SH-SY5Y (cell line): ENCODE measurements around the gene COL20A1.

Experiments used
- GATA2 ChIP-seq: IDR thresholded peaks from 2 replicates; pipeline ENCODE4 v1.6.1; 2011; ENCODE audit warnings: mild to moderate bottlenecking, low read depth, low read length
- GATA3 ChIP-seq: IDR thresholded peaks from 2 replicates; pipeline ENCODE4 v1.6.1; 2011; ENCODE audit warnings: low read depth, mild to moderate bottlenecking, low read length, moderate library complexity

Gene COL20A1

DNA sequence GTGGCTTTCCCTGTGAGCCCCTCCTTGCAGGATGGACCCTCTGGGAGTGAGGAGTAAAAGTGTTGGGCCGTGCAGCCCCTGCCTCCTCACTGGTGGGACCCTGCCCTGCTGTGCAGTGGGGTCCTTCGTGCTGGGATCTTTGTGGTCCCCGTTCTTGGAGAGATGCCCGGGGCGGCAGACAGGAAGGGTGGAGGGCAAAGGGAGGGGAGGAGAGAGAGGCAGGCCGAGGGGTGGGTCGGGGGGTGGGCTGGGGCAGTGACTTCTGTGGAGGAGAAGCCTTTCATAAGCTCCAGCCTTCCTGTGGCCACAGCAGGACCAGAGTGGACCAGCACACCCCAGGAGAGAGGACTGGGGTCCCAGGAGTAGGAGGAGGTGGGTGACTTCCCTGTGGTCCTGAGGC is at the start of gene COL20A1:
Gene COL20A1, plus strand, starts transcription at position 283 of the 400 bp plus-strand sequence. CDS start 1,922 bp downstream, outside the sequence.
- TF ChIP-seq GATA3 (no peak), GATA2 (no peak)

DNA sequence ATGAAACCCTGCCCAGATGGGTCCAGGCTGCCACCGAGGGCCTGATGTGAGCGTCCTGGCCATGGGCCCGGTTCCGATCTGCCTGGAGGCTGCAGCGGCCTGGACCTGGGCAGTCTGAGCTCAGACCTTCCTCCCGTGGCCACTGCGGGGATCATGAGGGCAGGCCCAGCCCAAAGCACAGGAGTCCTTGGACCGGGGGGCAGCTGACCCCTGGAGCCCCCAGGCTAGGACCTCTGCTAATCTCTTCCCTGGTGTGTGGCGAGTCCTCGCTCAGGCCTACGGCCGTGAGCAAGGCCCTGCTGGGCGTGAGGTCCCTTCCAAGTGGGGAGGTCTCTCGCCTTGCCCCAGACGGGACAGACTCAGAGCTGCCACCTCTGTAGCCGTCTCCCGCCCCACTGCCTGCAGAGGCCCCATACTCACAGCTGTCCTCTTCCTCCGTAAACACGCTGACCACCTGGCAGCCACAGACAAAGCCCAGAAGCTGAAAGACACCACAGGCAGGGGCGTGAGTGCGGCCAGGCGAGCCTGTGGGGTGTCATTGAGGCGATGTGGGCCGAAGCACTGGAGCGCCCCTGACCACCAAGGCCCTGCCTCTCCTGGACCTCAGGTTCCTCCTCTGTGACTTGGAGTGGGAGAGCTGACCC is 49.3 kb upstream of the COL20A1 start:
- TF ChIP-seq GATA3 (no peak), GATA2 (no peak)

DNA sequence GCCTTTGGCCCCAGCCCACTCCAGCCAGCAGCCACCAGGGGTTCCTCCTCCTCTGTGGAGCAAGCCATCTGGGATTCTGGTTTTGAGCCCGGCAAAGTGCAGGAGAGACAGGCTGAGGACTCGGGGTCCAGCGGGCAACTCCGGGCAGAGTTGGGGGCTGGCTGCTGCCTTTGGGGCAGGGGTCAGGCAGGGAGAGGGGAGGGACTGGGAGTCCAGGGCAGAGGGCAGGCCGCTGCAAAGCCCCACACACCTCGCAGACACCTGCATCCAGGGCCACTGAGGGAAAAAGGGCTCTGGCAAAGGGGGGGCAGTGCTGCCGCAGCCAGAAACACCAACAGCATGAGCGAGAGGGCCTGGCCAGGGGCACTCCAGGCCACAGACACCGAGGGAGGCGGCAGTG is 48.5 kb upstream of the COL20A1 start:
- TF ChIP-seq GATA2 (no peak), GATA3 (no peak)

DNA sequence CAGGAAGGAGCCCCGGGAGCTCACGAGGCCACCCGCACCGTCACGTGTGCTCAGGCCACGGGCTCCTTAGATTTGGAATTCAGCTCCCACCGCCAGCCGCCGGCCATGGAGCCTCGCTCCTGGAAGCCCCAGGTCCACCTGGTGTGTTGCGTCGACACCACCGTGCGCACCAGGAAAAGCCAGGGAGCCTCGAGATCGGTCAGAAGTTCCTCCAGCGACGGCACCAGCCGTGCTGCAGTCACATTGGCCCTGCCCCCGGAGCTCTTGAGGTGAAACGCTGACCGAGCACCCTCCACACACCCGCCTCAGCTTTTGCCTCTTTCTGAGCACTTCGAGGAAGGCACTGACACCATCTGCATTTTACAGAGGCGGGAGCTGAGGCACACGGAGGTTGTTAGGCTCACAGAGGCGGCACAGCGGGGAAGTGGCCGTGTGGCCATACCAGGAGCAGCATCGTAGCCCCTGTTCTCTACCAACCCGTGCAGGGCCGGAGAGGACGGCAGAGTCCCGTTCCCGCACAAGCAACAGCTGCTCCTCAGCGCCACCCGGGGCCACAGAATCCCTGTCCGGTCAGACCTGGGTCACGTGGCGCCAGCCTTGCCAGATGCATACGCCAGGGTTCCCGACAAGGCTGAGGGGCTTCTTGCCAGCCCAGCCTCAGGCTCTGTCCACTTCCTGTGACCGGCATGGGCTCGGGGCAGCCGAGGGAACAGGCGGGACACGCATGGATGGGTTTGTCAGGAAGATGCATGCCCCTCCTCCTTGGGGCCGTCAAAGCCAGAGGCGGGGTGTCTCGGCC is 46.3 kb upstream of the COL20A1 start:
- TF ChIP-seq GATA3 = no peak
- no peak for TF ChIP-seq GATA2

DNA sequence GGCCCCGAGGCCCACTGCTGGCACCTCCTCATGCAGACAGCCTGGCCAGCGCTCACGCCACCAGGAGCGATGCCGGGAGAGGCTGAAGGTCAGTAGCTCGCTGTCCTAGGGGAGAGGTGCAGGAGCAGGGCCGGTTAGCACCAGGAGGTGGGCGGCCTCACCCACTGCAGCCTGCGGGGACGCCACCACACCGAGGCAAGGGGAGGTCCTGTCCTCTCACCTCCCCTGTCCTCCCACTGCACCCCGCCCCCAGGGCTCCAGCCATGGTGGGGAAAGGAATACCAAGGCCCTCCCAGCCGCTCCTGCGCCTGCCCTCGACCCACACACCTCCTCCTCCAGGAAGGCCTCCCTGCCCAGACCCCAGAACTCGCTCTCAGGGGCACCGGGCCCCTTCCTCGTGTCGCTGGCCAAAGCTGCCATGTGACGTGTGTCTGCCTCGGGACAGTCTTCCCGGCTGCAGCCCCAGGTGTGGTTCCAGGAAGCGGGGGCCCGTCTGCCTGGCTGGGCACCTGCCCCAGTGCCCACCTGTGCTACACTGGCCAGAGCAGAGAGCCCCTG is 45.2 kb upstream of the COL20A1 start:
- TF ChIP-seq GATA2 (no peak), GATA3 (no peak)

DNA sequence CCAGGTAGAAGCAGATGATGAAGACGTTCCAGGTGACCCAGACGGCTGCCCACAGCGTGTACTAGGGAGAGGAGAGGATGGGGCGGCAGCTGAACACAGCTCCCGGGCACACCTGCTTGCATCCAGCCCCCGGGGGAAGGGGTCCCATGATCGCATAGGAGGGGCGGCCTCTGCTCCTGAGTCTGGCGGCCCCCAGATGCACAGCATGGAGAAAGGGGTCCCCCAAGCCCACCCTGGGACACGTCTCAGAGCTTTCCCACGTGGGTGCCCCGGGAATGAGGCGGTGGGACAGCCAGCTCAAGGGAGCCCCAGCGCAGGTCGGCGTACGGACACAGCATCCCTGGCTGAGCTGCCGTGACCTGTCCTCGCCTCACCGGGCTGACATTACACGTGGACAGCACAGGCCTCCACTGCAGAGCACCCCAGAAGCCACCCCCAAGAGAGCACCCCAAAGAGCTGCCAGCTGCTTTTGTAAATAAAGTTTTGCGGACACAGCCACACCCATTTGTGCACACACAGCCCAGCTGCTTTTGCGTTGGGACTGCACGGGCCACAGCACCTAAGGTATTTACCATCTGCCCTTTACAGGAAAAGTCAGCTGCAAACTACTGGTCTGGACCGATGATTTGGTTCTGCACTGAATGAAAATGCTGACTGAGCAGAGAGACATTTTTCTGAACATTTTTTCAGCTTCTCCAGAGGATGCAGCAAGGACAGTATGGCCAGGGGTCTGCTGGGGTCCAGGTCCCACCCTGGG is 44.0 kb upstream of the COL20A1 start:
- no peak for TF ChIP-seq GATA3
- TF ChIP-seq GATA2 = no peak

DNA sequence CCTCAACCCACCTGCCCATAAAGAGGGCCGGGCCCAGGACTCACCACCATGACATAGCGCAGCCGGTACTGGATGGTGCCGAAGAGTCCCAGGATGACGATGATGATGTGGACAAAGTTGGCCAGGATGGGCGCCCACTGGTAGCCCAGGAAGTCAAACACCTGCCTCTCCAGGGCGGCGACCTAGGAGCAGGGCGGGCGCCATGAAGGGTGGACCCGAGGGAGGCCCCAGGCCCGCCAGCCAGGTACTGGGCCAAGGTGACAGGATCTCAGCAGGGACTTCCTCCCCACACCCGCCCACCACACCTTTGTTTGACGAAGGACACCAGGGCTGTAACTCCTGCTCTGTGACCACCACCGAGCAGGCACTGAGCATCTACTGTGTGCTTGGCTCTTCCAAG is 43.1 kb upstream of the COL20A1 start:
- no peak for TF ChIP-seq GATA3
- no peak for TF ChIP-seq GATA2

DNA sequence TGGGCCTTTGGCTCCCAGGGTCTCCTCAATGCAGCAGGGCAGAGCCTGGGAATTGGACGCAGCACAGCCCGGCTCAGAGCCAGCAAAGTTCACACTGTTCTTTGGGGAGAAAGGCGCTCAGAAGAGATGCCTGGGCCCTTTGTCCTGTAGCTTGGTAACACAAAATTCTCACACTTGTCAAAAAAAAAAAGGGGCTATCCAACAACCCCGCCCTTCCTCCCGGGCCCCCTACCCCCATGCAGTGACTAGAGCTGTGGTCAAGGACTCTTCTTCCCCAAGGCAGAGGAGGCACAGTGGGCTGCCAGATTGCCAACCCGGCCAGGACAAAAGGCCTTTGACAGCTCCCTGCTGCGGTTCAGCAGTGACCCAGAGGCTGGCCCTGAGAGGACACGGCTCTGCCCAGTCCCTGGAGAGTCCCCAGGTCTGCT is 40.7 kb upstream of the COL20A1 start:
- no peak for TF ChIP-seq GATA3
- TF ChIP-seq GATA2 = no peak

DNA sequence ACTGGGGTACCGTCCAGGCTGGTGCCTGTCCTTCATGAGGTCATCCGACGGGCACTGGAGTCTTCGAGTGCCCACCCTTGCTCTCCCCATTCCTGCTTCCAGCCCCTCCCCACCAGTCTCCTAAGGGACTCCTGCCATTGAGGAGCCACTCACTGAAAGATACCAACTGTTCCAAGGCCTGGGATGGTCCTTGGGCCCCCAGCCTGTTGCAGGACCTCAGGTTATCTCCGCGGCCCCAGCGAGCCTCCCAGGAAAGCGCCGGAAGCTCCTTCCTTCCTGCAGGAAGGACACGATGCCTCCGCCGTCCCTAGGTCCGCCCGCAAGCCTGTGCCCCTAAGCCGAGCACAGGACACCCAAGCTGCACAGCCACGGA is 39.9 kb upstream of the COL20A1 start:
- TF ChIP-seq GATA2 = no peak
- no peak for TF ChIP-seq GATA3

DNA sequence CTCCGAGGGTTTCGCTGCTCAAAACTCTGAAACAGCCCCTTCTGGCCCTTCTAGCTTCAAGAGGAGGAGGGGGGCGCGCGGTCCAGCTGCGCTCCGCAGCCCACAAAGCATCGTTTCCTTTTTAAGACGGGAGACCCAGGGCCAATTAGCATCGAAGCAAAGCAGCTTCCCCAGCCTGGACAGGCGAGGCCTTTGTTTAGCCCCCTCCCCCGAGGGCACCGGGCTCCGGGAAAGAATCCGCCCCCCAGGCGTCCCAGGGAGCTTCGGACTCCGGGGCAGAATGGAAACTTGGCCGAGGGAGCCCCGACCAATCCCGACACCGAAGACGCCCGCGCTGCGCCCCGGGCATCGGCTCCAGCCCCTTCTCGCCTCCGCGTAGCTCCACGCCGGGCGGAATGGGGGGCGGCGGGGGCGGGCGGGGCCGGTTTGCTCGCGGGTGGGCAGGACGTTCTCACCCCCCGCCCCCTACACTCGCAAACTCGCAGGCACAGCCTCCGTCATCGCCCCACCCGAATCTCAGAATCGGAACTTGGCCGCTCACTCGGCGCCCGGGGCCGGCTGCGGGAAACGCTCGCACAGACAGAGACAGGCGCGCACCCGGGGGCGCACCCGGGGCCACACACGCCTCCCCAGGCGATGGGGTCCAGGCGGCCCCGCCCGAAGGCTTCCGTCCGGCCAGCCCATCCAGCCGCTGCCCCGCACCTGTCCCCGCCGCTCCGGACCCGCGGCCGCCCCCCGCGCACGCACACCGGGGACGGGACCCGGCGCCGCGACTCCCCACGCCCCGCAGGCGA is 39.4 kb upstream of the COL20A1 start:
- TF ChIP-seq GATA2 (no peak), GATA3 (no peak)

DNA sequence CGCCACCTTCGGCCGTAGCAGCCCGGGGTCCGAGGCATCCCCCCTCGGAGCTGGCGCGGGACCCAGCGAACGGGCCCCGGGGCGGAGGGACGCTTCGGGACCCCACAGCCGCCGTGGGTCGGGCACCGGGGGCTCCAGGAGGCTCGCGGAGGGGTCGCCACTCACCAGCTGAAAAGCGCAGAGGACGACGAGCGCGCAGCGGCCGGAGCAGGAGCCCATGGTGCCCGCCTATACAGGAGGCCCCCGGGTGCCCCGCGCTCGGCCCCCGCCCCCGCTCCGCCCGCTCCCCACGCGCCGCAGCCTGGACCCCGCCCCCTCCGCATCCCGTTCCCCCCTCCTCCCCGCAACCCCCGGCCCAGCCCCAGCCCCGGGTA is 38.8 kb upstream of the COL20A1 start, which contains the start of gene NKAIN4:
Gene NKAIN4, minus strand, starts transcription at position 232 of the 374 bp plus-strand sequence. Its CDS starts 13 bp downstream, at position 219.
- TF ChIP-seq GATA2 (no peak), GATA3 (no peak)

DNA sequence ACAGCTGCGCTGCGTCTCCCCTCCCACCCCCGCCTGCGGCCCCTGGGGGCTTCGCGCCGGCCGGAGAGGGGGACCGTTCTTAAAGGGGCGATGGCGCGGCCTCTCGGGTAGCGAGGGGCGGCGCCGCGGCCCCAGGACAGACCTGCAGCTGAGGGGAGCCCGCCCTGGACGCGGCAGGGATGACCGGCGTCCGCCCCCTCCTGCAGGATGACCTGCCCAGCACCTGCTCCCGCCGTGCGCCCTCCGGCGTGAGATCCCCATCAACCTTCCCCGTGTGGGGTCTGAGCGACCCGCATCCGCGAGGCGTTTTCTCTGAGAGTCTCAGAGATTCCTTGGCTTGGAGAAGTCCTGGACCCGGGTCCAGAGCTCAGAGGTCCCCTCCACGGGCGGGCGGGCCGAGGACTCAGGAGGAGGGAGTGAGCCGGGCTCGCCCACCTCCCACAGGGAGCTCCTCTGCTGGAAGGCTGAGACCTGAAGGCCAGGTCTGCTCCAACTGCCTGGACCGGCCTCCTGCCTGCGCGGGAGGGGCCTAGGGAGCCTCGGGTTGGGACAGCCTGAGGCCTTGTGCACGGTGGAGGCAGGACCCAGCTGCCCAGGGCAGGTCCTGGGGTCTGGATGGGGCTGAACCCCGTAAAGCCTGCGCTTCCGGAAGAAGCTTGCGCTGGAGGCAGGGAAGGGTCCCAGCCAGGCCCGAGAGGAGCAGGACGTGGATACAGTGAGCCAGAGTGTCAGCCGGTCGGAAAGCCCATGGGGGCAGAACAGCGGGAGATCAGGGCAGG is 38.2 kb upstream of the COL20A1 start:
- TF ChIP-seq GATA3 = no peak
- no peak for TF ChIP-seq GATA2

DNA sequence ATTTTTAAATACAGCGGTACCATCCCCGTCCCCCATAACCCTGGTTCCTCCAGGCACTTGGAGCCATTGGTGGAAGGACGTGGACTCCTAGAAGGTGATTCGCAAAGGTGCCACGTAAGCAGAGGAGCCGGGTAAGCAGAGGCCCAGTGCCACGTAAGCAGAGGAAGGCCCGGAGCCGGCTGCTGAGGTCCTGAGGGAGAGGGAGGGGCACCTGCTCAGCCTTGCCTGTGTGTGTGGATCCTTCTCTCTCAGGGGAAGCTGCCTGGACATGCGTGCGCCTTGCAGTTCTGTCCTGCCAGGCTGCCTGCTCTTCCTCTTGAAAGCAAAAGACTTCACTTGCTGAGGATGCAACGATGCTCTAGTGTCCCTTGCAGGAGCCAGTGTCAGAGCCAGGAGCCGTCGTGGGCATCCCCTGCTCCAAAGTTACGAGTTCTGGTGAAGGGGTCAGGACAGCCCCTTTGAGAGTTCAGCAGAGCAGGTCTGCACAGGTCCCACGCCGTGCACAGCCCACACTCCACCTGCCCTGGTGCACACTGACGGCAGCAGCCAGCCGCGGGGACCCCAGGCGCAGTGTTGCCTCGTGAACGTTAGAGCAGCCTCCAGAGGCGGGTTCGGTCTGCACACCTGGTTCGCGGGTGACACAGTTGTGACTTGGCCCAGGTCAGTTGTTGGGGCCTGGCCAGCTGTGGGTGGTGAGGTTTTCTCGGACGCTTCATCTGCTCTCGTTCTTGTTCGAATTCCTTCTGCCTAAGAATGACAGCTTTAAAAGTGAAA is 36.9 kb upstream of the COL20A1 start:
- TF ChIP-seq GATA2 (no peak), GATA3 (no peak)
